ENCODE data around the gene FZD10.

The FZD10 gene

GRCh38 chr12:130118181-130118580, 44.1 kb upstream of the FZD10 start:
- POLR2A ChIA-PET = no interaction called here

GRCh38 chr12:130119241-130119861, 42.9 kb upstream of the FZD10 start:
- CTCF ChIA-PET = no interaction called here
- DNase-seq (ENCODE audit: extremely low spot score) = no peak
- no peak for TF ChIP-seq CTCF (IDR thresholded peaks at IDR 0.05; ENCODE audit: control extremely low read depth, extremely low read depth, low read depth, missing control alignments)
- POLR2A ChIA-PET = no interaction called here

More at GRCh38 chr12:130118181-130118580, 44.1 kb upstream of the FZD10 start:
- TF ChIP-seq CTCF (IDR thresholded peaks at IDR 0.05; ENCODE audit: control extremely low read depth, extremely low read depth, low read depth, missing control alignments) = no peak
- CTCF ChIA-PET = no interaction called here
- DNase-seq (ENCODE audit: extremely low spot score) = no peak

- POLR2A ChIA-PET = no interaction called here
- no peak for TF ChIP-seq CTCF (IDR thresholded peaks at IDR 0.05; ENCODE audit: control extremely low read depth, extremely low read depth, low read depth, missing control alignments)
- no peak for DNase-seq (ENCODE audit: extremely low spot score)
- CTCF ChIA-PET = no interaction called here
Measured at GRCh38 chr12:130120012-130120805, 42.1 kb upstream of the FZD10 start.

GRCh38 chr12:130121226-130122000, 40.9 kb upstream of the FZD10 start:
- TF ChIP-seq CTCF (IDR thresholded peaks at IDR 0.05; ENCODE audit: control extremely low read depth, extremely low read depth, low read depth, missing control alignments) = no peak
- ChIA-PET CTCF (no interaction called here), POLR2A (no interaction called here)
- DNase-seq (ENCODE audit: extremely low spot score) = no peak

GRCh38 chr12:130122356-130122755, 39.9 kb upstream of the FZD10 start:
- DNase-seq (ENCODE audit: extremely low spot score) = no peak
- no peak for TF ChIP-seq CTCF (IDR thresholded peaks at IDR 0.05; ENCODE audit: control extremely low read depth, extremely low read depth, low read depth, missing control alignments)
- POLR2A ChIA-PET = no interaction called here
- CTCF ChIA-PET = no interaction called here

GRCh38 chr12:130124106-130124505, 38.2 kb upstream of the FZD10 start:
- ChIA-PET CTCF (no interaction called here), POLR2A (no interaction called here)
- TF ChIP-seq CTCF (IDR thresholded peaks at IDR 0.05; ENCODE audit: control extremely low read depth, extremely low read depth, low read depth, missing control alignments) = no peak

More at GRCh38 chr12:130124106-130124505, 38.2 kb upstream of the FZD10 start:
- DNase-seq (ENCODE audit: extremely low spot score) = no peak

Measured in GM10248 (cell line).